ENCODE results near the gene GPS1.

DNA sequence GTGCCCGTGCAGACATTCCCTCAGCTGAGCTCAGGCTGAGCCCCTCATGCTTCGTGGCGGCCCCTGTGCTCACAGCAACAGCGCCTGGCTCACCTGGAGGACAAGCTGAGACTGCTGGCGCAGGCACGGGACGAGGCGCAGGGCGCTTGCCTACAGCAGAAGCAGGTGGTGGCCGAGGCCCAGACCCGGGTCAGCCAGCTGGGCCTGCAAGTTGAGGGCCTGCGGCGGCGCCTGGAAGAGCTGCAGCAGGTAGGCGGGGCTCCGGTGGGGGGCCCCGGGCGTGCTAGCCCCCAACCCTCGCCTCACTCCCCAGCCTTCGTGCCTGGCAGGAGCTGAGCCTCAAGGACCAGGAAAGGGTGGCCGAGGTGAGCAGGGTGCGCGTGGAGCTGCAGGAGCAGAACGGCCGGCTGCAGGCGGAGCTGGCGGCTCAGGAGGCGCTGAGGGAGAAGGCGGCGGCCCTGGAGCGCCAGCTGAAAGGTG, 21.7 kb upstream of the GPS1 start:
- TF ChIP-seq CTCF (IDR thresholded peaks at IDR 0.05; ENCODE audit: low read length) (no peak), EZH2 (IDR thresholded peaks at IDR 0.05; ENCODE audit: borderline replicate concordance, low read length) (no peak)
